ENCODE measurements around the gene TTC9.
A peak's percentile ranks its signal among the peaks of the same experiment; 100 is the strongest.

Gene TTC9

DNA sequence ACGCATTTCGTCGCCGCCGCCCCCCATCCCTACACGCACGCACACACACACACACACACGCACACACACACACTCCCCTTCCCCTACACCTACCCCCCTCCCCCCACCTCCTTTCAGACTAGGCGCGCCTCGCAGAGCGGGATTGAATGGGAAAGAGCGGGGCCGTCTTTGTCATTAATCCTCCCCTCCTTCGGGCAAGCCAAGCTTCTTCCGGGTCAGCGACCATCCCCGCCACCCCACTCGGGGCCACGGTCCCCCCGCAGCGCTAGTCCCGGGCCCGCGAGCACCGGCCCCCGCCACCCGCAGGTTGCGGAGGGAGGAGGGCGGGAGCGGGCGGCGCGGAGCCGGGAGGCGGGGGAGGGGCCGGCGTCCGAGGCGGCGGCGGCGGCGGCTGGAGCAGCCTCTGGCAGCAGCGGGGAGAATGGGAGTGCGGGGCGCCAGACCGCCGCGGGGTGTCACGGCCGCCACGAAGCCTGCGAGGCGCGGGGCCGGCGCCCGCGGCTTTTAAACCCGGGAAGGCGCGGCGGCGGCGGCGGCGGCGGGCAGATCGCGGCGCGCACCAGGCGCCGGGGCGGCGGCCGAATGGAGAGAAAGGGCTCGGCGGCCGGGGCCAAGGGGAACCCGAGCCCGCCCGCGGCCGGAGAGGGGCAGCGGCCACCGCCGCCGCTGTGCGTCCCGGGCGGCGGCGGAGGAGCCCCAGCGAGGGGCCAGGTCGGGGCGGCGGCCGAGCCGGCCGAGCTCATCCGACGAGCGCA, at the start of gene TTC9:
Gene TTC9 (plus strand): TSS at position 369 of the 755 bp plus-strand sequence. CDS start 214 bp downstream, at position 583.
- DNase-seq (ENCODE audit: low read depth in 2 of 3, low spot score in 2 of 3), result no peak

DNA sequence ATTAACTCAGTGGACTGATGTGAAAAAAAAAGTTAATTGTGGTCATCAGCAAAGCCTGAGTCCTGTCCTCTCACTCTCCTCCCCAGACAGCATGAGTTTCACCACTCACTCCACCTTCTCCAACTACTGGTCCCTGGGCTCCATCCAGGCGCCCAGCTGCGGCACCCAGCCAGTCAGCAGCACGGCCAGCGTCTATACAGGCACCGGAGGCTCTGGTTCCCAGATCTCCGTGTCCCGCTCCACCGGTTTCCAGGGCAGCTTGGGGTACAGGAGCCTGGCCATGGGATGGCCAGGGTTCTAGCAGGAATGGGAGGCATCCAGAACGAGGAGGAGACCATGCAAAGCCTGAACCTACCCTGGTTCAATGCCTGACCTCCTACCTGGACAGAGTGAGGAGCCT, 47.3 kb upstream of the TTC9 start:
- DNase-seq (ENCODE audit: low read depth in 2 of 3, low spot score in 2 of 3), result no peak

DNA sequence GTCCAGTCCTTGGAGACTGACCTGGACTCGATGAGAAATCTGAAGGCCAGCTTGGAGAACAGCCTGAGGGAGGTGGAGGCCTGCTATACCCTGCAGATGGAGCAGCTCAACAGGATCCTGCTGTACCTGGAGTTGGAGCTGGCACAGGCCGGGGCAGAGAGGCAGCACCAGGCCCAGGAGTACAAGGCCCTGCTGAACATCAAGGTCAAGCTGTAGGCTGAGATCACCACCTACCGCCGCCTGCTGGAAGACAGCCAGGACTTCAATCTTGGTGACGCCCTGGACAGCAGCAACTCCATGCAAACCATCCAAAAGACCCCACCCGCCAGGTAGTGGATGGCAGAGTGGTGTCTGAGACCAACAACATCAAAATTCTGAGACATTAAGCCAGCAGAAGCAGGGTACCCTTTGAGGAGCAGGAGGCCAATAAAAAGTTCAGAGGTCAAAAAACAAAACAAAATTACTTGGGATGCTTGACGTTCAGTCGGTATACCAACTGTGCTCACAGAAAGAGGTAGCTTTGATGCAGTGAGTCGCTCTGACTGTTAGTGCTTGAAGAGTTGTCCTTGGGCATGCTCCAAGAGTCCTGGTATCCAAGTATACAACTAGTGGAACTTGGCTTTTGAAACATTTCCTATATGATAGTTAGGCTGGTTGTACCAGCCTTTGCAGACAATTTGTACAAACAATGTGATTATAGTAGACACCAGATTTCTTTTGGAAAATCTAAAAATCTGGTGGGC, 46.1 kb upstream of the TTC9 start:
- DNase-seq (ENCODE audit: low read depth in 2 of 3, low spot score in 2 of 3), result no peak

GRCh38 chr14:70597731-70598130, 44.0 kb upstream of the TTC9 start:
- DNase-seq (ENCODE audit: low read depth in 2 of 3, low spot score in 2 of 3), result no peak

- no peak for DNase-seq (ENCODE audit: low read depth in 2 of 3, low spot score in 2 of 3)
Observed at GRCh38 chr14:70599345-70599744, 42.4 kb upstream of the TTC9 start.

GRCh38 chr14:70600382-70601157, 41.1 kb upstream of the TTC9 start, which contains the start of gene MED6:
MED6 (minus strand) TSS chr14:70600655; CDS start chr14:70600637, 18 bp downstream.
- peak; percentile 65 to 88 (median 75) for DNase-seq (ENCODE audit: low read depth in 2 of 3, low spot score in 2 of 3)

DNA sequence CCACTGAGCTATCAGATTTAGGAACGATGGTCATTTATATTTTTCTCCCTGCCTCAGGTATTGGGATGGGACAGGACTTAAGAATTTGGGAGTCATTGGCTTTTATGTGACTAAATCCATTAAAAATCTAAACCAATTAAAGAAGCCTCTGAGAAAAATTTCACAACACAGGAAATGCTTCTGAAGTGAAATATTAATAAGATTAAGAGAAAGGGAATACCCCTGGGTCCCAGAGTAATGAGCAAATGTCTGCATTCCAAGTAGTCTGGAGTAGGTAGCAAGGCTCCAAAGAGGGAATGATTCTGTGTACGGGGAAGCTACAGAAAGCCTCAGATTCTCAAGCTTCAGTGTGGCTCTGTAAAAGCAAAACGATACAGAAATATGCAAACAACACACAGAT, 40.6 kb upstream of the TTC9 start:
- DNase-seq (ENCODE audit: low read depth in 2 of 3, low spot score in 2 of 3), result no peak

- no peak for DNase-seq (ENCODE audit: low read depth in 2 of 3, low spot score in 2 of 3)
Observed at GRCh38 chr14:70602254-70602653, 39.5 kb upstream of the TTC9 start.

GRCh38 chr14:70611216-70611615, 30.5 kb upstream of the TTC9 start:
- no peak for DNase-seq (ENCODE audit: low read depth in 2 of 3, low spot score in 2 of 3)

GRCh38 chr14:70616646-70617045, 25.1 kb upstream of the TTC9 start:
- DNase-seq (ENCODE audit: low read depth in 2 of 3, low spot score in 2 of 3), result no peak

DNA sequence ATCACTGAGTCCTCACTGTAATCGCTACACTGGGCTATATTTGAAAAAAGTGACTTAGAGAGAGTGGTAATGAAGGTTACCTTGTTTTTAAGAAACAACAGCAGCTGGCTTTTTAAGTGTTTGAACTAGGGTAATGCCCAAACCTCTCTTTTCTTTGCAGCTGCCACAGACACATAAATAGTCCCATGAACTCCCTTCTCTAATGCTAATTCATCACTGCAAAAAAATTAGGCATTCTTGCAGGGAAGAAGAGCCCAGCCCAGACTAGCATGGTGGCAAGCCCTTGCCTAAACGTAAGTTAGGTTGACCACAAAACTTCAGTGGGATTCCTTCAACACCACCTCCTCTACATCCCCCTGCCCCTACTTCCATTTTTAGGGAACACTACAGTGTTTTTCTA, 23.4 kb upstream of the TTC9 start:
- DNase-seq (ENCODE audit: low read depth in 2 of 3, low spot score in 2 of 3), result no peak

DNA sequence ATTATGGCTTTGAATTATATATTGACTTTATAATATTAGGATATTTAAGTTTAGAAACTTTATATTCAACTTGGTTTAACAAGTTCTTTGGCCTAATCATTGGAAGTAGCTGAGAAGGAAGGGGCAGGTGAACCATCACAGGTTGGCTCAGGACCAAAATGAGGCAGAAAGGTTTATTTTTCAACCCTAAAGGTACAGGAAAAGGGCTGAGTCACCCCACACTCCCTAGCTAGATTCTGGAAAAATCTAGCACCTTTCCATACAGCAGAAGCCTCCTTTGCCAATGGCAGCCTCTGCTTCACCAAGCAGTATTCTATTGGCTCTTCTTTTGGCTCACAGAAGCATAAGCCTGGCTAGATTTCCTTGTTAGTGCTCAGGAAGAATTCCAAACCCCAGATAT, 22.0 kb upstream of the TTC9 start:
- DNase-seq (ENCODE audit: low read depth in 2 of 3, low spot score in 2 of 3), result no peak

- DNase-seq (ENCODE audit: low read depth in 2 of 3, low spot score in 2 of 3), result no peak
Observed at GRCh38 chr14:70622111-70622712, 19.5 kb upstream of the TTC9 start.

DNA sequence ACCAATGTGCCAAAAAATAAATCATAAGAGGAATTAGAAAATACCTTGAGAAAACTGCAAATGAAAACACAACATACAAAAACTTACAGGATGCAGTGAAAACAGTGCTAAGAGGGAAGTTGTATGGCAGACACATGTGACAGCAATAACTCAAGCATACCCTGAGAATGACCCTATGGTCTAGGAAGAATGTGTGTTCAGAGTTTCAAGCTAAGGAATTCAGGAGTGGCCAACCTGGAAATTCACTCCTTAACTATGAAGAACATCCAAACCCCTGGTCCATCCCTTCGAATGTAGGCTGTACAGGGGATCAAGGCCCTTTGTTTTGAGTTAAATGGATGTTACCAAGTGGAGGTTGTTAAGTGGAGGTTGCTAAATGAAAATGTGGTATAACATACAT, 16.7 kb upstream of the TTC9 start:
- no peak for DNase-seq (ENCODE audit: low read depth in 2 of 3, low spot score in 2 of 3)

DNA sequence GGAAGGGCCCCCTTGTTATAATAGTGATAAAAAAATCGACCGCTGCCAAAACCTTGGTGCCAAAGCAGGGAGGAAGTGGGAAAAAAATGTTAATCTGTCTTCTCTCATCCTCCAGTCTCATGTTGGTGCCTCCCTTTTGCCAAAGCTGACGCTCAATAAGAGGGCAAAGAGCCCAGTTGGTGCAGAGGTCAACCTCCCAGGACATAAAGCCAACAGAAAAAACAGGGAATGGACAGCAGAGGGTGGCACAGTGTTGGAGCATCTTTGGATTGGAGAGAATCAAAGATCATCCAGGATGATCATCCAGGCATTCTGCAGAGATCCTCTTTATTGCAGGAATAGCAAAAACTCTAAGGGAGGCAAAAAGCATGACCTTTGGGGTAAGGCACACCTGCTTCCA, 9.8 kb upstream of the TTC9 start:
- DNase-seq (ENCODE audit: low read depth in 2 of 3, low spot score in 2 of 3), result no peak

GRCh38 chr14:70635971-70636595, 5.6 kb upstream of the TTC9 start:
- no peak for DNase-seq (ENCODE audit: low read depth in 2 of 3, low spot score in 2 of 3)

GRCh38 chr14:70638416-70638815, 3.3 kb upstream of the TTC9 start:
- DNase-seq (ENCODE audit: low read depth in 2 of 3, low spot score in 2 of 3), result no peak

- DNase-seq (ENCODE audit: low read depth in 2 of 3, low spot score in 2 of 3), result no peak
Observed at GRCh38 chr14:70640938-70641547, 673 bp upstream of the TTC9 start.

DNA sequence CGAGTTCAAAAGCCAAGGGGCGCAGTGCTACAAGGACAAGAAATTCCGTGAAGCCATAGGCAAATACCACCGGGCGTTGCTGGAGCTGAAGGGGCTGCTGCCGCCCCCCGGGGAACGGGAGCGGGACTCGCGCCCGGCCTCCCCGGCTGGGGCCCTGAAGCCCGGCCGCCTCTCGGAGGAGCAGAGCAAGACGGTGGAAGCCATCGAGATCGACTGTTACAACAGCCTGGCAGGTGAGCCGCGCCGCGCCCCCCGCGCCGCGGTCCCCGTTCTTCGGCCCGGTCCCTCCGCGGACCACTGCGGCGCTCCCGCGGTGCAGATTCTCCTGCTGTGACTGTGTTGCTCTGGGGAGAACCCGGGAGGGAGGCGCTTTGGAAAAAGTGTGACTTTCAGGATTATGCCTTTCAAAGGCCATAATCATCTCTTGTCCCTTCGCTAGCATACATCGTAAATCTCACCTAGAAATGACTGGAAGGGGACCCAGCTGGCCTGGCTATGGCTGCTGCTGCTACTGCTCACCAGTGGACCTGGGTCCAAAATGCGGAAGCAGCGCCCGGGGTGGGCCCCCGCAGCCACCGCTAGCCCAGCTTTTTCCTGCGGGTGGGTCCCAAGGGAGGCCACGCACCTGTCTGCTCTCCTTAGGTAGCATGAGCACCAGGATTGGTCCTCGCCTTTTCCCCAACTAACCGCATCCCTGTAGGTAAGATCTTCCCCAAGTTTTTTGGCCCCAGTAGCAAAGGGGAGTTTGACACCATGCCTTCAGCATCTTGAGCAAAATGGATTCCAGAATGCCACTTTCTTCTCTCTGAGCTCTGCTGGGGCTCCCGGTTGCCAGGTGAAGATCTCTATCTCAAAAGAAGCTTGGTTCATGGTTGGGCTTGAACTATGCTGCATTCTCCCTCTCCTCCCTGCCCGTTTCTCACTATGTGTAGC, 853 bp downstream of the TTC9 start:
- no peak for DNase-seq (ENCODE audit: low read depth in 2 of 3, low spot score in 2 of 3)
